ENCODE results near the gene NUP160.

DNA sequence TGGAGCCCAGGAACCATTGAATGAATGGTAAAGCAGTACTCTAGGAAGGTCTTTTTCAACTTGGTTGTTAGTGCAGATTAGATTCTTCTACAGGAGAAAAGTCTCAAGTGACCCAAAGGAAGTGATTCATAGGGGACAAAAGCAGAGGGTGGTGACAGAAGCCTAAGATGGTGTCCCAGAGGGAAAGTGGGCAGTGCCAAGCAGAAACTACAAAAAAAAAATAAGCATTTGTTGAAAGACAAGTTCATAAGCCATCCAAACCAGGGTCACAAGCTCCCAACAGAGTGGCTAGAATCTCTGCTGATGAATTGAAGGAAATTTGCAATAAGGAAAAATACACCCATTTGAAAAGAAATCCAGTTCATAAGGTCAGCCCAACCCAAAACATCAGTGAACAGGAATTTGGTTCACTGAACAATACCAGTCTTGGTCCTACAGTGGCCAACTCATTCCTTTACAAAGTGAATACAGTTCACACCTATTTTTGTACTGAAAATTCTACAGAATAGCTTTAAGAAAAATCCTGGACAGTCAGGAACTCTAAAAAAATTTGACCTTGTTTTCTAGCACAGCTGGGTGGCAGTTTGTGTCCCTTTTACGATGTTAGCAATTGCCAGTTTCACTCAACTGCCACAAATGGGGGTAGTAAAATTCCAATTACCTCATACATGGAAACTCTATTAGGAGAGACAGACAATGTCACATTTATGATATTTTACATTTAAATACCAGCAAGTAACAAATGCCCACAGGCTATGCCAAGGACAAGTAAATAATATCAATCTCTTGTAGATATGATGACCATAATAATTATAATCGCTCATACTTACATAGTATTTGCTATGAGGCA lies 21.6 kb upstream of the NUP160 start:
- TF ChIP-seq, protein P1, sequence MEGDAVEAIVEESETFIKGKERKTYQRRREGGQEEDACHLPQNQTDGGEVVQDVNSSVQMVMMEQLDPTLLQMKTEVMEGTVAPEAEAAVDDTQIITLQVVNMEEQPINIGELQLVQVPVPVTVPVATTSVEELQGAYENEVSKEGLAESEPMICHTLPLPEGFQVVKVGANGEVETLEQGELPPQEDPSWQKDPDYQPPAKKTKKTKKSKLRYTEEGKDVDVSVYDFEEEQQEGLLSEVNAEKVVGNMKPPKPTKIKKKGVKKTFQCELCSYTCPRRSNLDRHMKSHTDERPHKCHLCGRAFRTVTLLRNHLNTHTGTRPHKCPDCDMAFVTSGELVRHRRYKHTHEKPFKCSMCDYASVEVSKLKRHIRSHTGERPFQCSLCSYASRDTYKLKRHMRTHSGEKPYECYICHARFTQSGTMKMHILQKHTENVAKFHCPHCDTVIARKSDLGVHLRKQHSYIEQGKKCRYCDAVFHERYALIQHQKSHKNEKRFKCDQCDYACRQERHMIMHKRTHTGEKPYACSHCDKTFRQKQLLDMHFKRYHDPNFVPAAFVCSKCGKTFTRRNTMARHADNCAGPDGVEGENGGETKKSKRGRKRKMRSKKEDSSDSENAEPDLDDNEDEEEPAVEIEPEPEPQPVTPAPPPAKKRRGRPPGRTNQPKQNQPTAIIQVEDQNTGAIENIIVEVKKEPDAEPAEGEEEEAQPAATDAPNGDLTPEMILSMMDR (IDR thresholded peaks at IDR 0.05 in 2 of 3, conservative IDR thresholded peaks at IDR 0.05 in 1 of 3; ENCODE audit: borderline replicate concordance in 1 of 3, insufficient read depth in 1 of 3, low read depth in 2 of 3, low read length in 2 of 3): no peak
- TF ChIP-seq YY1 (IDR thresholded peaks at IDR 0.05; ENCODE audit: extremely low read depth, insufficient replicate concordance, low read depth, low read length): no peak
- TF ChIP-seq POLR2A (IDR thresholded peaks at IDR 0.05; ENCODE audit: borderline replicate concordance, extremely low read depth, insufficient read depth, insufficient read length): no peak
- no peak for TF ChIP-seq ZFX (IDR thresholded peaks at IDR 0.05)
- TF ChIP-seq, protein P2, sequence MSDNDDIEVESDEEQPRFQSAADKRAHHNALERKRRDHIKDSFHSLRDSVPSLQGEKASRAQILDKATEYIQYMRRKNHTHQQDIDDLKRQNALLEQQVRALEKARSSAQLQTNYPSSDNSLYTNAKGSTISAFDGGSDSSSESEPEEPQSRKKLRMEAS (IDR thresholded peaks at IDR 0.05): no peak
- no peak for TF ChIP-seq EZH2 (IDR thresholded peaks at IDR 0.05)
- TF ChIP-seq JUND (IDR thresholded peaks at IDR 0.05): no peak
- no peak for TF ChIP-seq POLR2AphosphoS5 (IDR thresholded peaks at IDR 0.05; ENCODE audit: low read depth, low read length)
- no peak for TF ChIP-seq EGR1 (IDR thresholded peaks at IDR 0.05; ENCODE audit: low read depth)
- TF ChIP-seq SIN3A (IDR thresholded peaks at IDR 0.05; ENCODE audit: low read depth): no peak
- TF ChIP-seq, protein P3, sequence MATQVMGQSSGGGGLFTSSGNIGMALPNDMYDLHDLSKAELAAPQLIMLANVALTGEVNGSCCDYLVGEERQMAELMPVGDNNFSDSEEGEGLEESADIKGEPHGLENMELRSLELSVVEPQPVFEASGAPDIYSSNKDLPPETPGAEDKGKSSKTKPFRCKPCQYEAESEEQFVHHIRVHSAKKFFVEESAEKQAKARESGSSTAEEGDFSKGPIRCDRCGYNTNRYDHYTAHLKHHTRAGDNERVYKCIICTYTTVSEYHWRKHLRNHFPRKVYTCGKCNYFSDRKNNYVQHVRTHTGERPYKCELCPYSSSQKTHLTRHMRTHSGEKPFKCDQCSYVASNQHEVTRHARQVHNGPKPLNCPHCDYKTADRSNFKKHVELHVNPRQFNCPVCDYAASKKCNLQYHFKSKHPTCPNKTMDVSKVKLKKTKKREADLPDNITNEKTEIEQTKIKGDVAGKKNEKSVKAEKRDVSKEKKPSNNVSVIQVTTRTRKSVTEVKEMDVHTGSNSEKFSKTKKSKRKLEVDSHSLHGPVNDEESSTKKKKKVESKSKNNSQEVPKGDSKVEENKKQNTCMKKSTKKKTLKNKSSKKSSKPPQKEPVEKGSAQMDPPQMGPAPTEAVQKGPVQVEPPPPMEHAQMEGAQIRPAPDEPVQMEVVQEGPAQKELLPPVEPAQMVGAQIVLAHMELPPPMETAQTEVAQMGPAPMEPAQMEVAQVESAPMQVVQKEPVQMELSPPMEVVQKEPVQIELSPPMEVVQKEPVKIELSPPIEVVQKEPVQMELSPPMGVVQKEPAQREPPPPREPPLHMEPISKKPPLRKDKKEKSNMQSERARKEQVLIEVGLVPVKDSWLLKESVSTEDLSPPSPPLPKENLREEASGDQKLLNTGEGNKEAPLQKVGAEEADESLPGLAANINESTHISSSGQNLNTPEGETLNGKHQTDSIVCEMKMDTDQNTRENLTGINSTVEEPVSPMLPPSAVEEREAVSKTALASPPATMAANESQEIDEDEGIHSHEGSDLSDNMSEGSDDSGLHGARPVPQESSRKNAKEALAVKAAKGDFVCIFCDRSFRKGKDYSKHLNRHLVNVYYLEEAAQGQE (IDR thresholded peaks at IDR 0.05; ENCODE audit: low read depth): no peak
- no peak for TF ChIP-seq SRF (IDR thresholded peaks at IDR 0.05; ENCODE audit: low read depth)
- TF ChIP-seq EZH2phosphoT487 (IDR thresholded peaks at IDR 0.05; ENCODE audit: borderline replicate concordance): no peak
